ENCODE data around the gene UBE2V1. TPM values are rescaled to one million over a fixed set of nuclear protein-coding genes. Genes with fewer than 3 reads are reported as not detected.

UBE2V1 gene
- total and polyA plus RNA-seq, 12 donors, result 61.9 to 113 (median 88.6) TPM

DNA sequence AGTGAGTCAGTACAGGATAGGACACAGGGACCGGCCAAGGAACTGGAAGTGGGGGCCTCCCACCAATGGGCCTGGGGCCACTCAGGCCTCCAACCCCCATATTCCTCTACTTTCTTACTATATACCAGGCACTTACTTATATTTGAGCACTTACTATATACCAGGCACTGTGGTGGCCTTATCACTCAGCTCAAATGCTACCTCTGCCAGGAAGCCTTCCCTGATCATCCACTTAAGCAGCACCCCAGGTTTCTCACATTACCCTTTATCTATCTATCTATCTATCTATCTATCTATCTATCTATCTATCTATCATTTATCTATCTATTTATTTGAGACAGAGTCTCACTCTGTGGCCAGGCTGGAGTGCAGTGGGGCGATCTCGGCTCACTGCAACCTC, 12.3 kb upstream of the UBE2V1 start:
- no peak overlapping the region for H3K4me3 ChIP-seq
- 99 to 100% methylated on average over 3 of the region's 3 CpGs for WGBS, 2 donors
- peaks cover 0 to 6% (median 0%) of the 10 kb centered on the region in 11 donors for H3K9me3 ChIP-seq
- TF ChIP-seq CTCF (IDR thresholded peaks at IDR 0.05), result no peak
- intact Hi-C loops (cut with DNase I), result loop anchor here in 1 of 10 donors (5.0 kb wide), 1 partner anchor 42 kb away; no protein-coding TSS in a partner anchor
- no peak for DNase-seq
- peaks cover 0 to 79% (median 49%) of the 10 kb centered on the region in 9 donors for H3K36me3 ChIP-seq
- ATAC-seq, result no peak
- H3K4me1 ChIP-seq, result peaks cover 0 to 14% (median 7%) of the 10 kb centered on the region in 9 donors
- H3K27me3 ChIP-seq, result no peaks in the 10 kb centered on the region
- H3K27ac ChIP-seq, result no peak overlapping the region

GRCh38 chr20:50124496-50124895, 11.5 kb upstream of the UBE2V1 start:
- Histone ChIP-seq H3K4me3 (no peak overlapping the region), H3K27ac (no peak overlapping the region), H3K4me1 (peaks cover 0 to 10% (median 6%) of the 10 kb centered on the region in 9 donors), H3K9me3 (peaks cover 0 to 6% (median 0%) of the 10 kb centered on the region in 11 donors), H3K36me3 (peaks cover 0 to 72% (median 49%) of the 10 kb centered on the region in 9 donors), H3K27me3 (no peaks in the 10 kb centered on the region)
- intact Hi-C loops (cut with DNase I), result loop anchor here in 2 of 10 donors (5.0 kb wide), 2 partner anchors 43 to 48 kb away; no protein-coding TSS in a partner anchor
- ATAC-seq (no peak), DNase-seq (no peak)
- 92 to 94% methylated on average over 9 of the region's 9 CpGs for WGBS, 2 donors
- TF ChIP-seq CTCF (IDR thresholded peaks at IDR 0.05), result no peak

- Histone ChIP-seq H3K9me3 (peaks cover 0 to 6% (median 0%) of the 10 kb centered on the region in 11 donors), H3K36me3 (peaks cover 0 to 61% (median 38%) of the 10 kb centered on the region in 9 donors), H3K4me1 (peaks cover 0 to 10% (median 6%) of the 10 kb centered on the region in 9 donors), H3K4me3 (no peak overlapping the region), H3K27me3 (no peaks in the 10 kb centered on the region), H3K27ac (no peak overlapping the region)
- WGBS, 2 donors, result 94 to 96% methylated on average over 7 of the region's 7 CpGs
- DNase-seq (no peak), ATAC-seq (no peak)
- intact Hi-C loops (cut with DNase I), result loop anchor here in 2 of 10 donors (5.0 kb wide), 2 partner anchors 44 to 49 kb away; no protein-coding TSS in a partner anchor
- no peak for TF ChIP-seq CTCF (IDR thresholded peaks at IDR 0.05)
These were observed 10.5 kb upstream of the UBE2V1 start for GRCh38 chr20:50123418-50123817.

- Histone ChIP-seq H3K27ac (no peak overlapping the region), H3K36me3 (peaks cover 0 to 54% (median 33%) of the 10 kb centered on the region in 9 donors), H3K9me3 (peaks cover 0 to 6% (median 0%) of the 10 kb centered on the region in 11 donors), H3K4me1 (peaks cover 0 to 10% (median 6%) of the 10 kb centered on the region in 9 donors), H3K27me3 (no peaks in the 10 kb centered on the region), H3K4me3 (no peak overlapping the region)
- intact Hi-C loops (cut with DNase I), result loop anchor here in 2 of 10 donors (5.0 kb wide), 2 partner anchors 45 to 50 kb away; no protein-coding TSS in a partner anchor
- 84 to 98% methylated on average over 4 of the region's 4 CpGs for WGBS, 2 donors
- DNase-seq (no peak), ATAC-seq (no peak)
- TF ChIP-seq CTCF (IDR thresholded peaks at IDR 0.05), result no peak
These were observed 9.8 kb upstream of the UBE2V1 start for GRCh38 chr20:50122763-50123162.

All from heart right ventricle (tissue), 16 donors.